HUDEP-2 (cell line): ENCODE measurements around the gene THOC5.
A peak's percentile ranks its signal among the peaks of the same experiment; 100 is the strongest.
"Not testable (repeated sequence)": the region's sequence is repeated elsewhere in the genome, so short reads cannot be mapped to it uniquely, and the experiment has no call there.

Source experiments
- DNase-seq, 76 experiments: peaks; one replicate each; lab custom pipeline; 2025; ENCODE audit not compliant: unreplicated experiment in 76 of 76; lab: John Stamatoyannopoulos, UW

THOC5 gene

DNA sequence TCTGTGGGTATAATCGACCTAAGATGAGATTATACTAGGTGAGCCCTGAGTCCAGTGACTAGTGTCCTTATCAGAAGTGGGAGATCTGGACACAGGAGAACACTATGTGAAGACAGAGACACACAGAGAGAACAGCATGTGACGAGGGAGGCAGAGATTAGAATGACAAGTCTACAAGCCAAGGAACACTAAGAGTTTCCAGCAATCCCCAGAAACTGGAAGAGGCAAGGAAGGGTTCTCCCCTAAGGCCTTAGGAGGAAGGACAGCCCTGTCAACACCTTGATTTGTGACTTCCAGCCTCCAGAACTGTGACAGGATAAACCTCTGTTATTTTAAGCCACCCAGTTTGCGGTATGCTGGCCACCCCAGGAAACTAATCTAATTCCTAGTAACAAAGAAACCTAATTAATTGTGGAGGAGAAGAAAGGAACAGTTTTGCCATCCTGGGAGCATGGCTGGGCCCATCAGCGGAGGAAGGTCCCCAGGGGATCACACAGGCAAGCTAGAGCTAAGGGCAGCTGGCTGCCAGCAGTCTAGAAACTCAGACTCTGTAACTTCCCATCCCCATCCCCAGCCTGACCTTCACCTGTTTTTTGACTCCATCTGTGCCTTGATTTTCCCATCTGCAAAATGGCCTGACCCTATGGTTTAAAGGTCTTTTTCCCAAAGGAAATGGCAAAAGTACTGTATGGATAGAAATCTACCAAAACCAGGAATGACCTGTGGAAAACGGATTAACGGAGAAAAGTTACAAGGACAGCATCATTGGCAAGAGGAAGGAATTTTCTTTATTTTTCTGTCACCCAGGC is 10.3 kb upstream of the THOC5 start:
- peak in 1 of 76 experiments; percentile 10 for DNase-seq

- DNase-seq, result no peak
Observed at GRCh38 chr22:29559853-29560252, 6.3 kb upstream of the THOC5 start.

- DNase-seq, result no peak
Observed at GRCh38 chr22:29559030-29559429, 5.5 kb upstream of the THOC5 start.

DNA sequence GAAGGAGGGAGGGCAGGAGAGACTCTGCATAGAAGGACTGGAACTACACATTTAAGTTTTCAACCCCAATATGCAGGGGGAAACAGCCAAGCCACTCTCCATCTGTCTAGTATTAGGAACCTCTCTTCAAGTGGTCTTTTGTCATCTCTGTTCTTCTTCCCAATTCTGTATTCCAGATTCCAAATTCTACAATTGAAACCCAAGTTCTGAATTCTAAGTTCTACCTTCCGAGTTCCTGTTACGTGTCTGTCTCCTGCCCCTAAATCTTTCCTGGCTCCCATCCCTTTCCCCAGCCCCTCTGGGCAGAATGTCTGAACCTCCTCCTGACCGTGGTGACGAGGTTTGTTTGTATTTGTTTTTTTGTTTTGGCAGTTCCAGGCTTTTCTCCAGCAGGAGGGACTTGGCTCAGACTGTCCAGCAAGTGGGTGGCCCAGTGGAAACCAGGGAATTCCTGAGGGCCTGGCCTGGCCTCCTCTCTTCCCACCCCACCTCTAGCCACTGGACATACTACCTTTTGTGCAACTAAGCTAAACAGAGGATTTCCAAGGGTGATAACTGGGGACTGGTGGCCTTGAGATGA is 1.6 kb upstream of the THOC5 start:
- no peak for DNase-seq

- not testable (repeated sequence) for DNase-seq
Observed at GRCh38 chr22:29552357-29552756, 1.2 kb downstream of the THOC5 start.

DNA sequence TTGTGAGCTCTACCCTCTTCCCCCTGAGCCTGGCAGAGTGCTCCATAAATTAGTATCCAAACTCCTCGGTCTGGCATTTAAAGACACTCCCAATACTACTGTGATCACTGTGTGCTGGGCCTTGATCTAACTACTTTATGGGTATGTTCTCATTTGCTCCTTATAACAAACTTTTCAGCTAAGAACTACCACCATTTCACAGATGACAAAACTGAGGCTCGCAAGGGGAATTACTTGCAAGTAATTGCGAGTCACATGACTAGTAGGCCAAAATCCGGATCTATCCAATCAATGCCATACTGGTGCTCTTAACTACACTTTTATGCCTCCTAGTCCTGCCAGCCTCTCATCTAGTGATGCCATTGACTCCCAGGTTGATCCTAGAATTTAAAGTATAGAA is 3.6 kb downstream of the THOC5 start:
- no peak for DNase-seq

DNA sequence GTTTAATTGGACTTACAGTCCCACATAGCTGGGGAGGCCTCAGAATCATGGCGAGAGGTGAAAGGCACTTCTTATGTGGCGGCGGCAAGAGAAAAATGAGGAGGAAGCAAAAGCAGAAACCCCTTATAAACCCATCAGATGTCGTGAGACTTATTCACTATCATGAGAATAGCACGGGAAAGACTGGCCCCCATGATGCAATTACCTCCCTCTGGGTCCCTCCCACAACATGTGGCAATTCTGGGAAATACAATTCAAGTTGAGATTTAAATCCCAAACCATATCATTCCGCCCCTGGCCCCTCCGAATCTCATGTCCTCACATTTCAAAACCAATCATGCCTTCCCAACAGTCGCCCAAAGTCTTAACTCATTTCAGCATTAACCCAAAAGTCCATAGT is 8.5 kb downstream of the THOC5 start:
- not testable (repeated sequence) for DNase-seq

DNA sequence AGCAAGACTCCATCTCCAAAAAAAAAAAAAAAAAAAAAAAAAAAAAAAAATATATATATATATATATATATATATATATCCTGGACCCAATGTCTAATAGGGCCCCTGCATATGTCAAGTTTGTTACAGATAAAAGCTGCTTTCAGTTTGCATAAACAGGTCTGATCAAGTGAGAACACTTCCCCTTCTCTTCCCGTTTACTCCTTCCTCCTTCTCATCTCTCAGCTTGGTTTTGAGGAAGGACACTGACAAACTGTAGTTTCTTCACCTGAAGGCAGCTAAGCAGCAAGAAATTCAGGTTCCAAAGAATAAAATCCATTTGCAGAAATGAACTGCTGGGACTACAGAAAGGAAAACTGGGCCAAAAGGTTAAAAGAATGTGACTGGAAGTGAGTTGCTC is 11.7 kb downstream of the THOC5 start:
- no peak for DNase-seq

- no peak for DNase-seq
Observed at GRCh38 chr22:29539105-29539504, 14.5 kb downstream of the THOC5 start.

DNA sequence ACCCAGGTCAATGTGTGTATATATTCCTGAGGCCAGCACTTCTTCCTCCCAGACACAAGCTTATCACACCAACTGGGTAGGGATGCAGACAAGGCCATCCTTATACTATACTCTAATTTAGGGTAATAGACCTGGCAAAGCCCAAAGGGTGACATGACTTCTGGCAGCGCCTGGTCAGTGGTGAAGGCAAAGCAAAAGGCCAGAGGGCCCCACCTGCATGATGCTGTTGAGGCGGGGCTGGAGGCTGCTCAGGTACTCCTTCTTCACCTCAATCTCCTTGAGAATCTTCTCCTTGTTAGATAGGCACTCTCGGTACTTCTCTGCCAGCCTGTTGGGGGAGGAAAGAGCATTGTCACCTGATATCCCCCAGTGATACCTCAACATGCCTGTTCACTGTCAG is 17.1 kb downstream of the THOC5 start:
- no peak for DNase-seq

DNA sequence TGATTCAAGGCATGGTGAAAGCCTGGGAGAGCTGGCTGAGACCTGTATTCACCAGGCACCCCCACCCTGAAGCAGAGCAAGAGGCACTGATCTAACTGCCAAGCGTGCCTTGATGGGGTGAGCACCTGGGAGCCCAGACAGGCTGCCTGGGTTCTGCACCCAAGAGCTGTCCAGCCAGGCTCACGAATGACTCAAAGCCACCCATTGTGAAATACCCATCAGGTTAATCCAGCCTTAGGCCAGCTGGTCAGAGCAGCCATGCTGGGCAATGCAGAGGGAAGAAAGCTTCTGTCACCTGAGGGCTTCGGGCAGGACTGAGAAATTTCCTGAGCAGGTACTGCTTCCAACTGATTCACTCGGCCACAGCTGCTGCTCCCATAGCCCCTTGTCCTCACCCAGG is 22.1 kb downstream of the THOC5 start:
- DNase-seq, result no peak

DNA sequence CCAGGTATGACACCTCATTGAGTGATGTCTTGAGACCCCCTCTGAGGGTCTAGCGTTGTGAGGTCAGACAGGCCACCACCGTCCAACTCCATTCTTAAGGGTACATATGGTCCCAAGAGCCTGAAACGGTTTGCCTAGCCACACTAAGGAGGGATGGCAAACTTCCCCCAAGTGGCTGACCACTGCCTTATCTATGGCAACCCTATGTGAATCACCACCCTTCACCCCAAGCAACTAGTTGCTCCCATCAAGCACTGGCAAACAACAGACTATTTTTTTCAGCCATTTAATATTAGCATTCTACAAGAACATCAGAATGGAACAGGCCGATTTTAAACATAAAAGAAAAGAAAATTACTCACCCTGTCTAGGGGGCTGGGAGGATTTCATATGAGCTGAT is 22.8 kb downstream of the THOC5 start:
- DNase-seq, result peak in 11 of 76 experiments; percentile 3 to 38 (median 7)

GRCh38 chr22:29528144-29528543 is 25.4 kb downstream of the THOC5 start:
- DNase-seq, result no peak

- peak in 29 of 76 experiments; percentile 2 to 53 (median 15) for DNase-seq
Observed at GRCh38 chr22:29524442-29525191, 28.9 kb downstream of the THOC5 start.

- DNase-seq, result no peak
Observed at GRCh38 chr22:29523761-29524160, 29.8 kb downstream of the THOC5 start.

- no peak for DNase-seq
Observed at GRCh38 chr22:29521526-29521925, 32.0 kb downstream of the THOC5 start.

- DNase-seq, result peak in 5 of 76 experiments; percentile 4 to 24 (median 7)
Observed at GRCh38 chr22:29520851-29521250, 32.7 kb downstream of the THOC5 start.

GRCh38 chr22:29519996-29520395 is 33.6 kb downstream of the THOC5 start:
- DNase-seq, result no peak

DNA sequence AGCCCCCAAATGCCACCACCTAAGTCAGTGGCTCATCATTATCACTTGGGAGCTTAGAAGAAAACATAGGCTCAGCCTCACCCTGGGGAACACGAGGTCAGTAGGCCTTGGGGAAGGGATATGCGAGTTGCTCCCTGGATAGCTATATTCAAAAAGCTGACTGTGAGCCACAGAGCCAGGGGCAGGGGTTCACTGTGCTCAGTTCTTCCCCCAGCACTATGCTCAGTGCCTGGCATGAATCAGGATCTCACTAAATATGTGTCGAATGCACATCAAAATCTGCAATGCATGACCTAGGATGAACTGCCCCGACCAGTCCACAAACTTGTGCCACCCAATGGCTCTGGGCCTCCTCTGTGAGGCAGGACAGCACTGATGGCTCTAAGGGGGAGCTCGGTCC is 35.1 kb downstream of the THOC5 start:
- no peak for DNase-seq

- DNase-seq, result no peak
Observed at GRCh38 chr22:29517215-29517908, 36.2 kb downstream of the THOC5 start.

DNA sequence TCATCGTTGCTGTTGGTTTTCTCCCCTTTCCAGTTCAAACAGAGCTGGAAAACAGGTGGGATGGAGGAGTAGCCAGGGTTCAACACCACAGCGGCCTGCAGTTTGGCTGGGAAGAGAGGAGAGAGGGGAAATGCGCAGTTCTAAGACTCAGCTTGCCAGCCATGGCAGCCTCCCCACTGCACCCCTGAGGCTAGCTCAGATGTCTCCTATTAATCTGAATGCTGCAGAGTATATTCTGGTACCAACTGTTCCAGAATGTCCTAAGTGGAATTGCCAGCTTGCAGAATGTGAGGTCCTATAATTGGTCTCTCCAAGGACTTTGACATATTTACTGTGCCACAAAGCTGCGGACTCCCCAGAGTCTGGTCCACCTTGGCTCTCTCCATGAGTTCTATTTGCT is 41.5 kb downstream of the THOC5 start:
- DNase-seq, result no peak
